Neural crest cell (in vitro differentiated cells): ENCODE data around the gene KLHL11. TPM values are rescaled to one million over a fixed set of nuclear protein-coding genes. Genes with fewer than 3 reads are reported as not detected.
A peak's percentile ranks its signal among the peaks of the same experiment; 100 is the strongest.

ENCODE experiments used
- DNase-seq: peaks from one replicate; pipeline ENCODE4 v3.0.0; 2021; ENCODE audit warnings: low read depth, mixed read lengths, low spot score
- H3K27ac Mint-ChIP-seq: one replicate; pipeline ENCODE4 v1.8.0; 2021; ENCODE audit warnings: mild to moderate bottlenecking, mixed read lengths; ENCODE audit not compliant: unreplicated experiment
- H3K27me3 Mint-ChIP-seq: 2 replicates; pipeline ENCODE4 v1.8.0; 2021; ENCODE audit warnings: low read depth, mild to moderate bottlenecking, mixed read lengths
- H3K36me3 Mint-ChIP-seq: 2 replicates; pipeline ENCODE4 v1.8.0; 2021; ENCODE audit warnings: low read depth, mild to moderate bottlenecking, mixed read lengths
- H3K4me1 Mint-ChIP-seq: 2 replicates; pipeline ENCODE4 v1.8.0; 2021; ENCODE audit warnings: mixed read lengths
- H3K4me3 Mint-ChIP-seq: one replicate; pipeline ENCODE4 v1.8.0; 2021; ENCODE audit warnings: mild to moderate bottlenecking, mixed read lengths
- H3K9me3 Mint-ChIP-seq: 2 replicates; pipeline ENCODE4 v1.8.0; 2021; ENCODE audit warnings: mixed read lengths
- total RNA-seq: library from RNA; stranded (reverse); gene quantifications from 2 replicates; pipeline ENCODE4 v1.2.1, GENCODE V29; 2021
- TF ChIP-seq, protein P1 (sequence below): fragments of 200-600 bp; sonication (generic); conservative IDR thresholded peaks from 2 replicates; pipeline ENCODE4 v1.5.0; 2021; ENCODE audit warnings: antibody characterized with exemption, mild to moderate bottlenecking

The KLHL11 gene
- total RNA-seq, 1 donor from 2014 or later: 20.4 TPM

DNA sequence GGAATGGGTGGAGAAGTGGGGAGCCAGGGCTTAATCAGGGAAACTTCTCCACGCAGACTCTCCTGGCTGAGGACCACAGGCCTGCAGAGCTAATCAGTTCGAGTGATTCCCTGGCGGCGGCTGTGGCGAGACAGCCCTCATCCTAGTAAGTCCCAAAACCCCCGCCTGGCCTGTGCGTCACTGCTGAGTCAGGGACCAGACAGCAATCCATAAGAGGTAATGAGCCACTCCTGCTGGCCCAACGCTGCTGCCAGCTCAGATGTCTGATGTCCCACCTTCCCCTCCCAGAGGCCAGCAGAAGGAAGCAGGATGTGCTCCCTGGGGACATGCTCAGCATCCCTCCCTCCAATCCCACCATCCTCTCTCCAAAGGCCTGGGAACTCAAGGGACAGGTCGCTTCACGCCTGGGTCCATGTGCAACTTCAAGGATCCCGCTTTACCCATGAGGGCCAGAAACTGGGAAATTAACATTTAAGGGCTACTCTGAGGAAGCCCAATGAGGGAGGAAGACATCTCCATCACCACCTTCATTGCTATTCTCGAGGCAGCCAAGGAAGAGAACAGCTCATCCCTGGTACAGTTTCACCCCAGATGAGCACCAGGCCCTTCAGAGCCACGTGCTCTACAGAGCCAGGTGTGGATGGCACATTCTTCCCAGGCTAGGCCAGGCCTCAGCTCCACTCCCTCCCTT, 45.6 kb upstream of the KLHL11 start:
- Mint-ChIP-seq H3K27ac (no peak overlapping the region), H3K9me3 (no peaks in the 10 kb centered on the region), H3K4me1 (peaks cover 34% of the 10 kb centered on the region), H3K27me3 (no peaks in the 10 kb centered on the region), H3K4me3 (peak overlapping the region; percentile 7), H3K36me3 (peaks cover 12% of the 10 kb centered on the region)
- no peak for DNase-seq
- TF ChIP-seq, protein P1, sequence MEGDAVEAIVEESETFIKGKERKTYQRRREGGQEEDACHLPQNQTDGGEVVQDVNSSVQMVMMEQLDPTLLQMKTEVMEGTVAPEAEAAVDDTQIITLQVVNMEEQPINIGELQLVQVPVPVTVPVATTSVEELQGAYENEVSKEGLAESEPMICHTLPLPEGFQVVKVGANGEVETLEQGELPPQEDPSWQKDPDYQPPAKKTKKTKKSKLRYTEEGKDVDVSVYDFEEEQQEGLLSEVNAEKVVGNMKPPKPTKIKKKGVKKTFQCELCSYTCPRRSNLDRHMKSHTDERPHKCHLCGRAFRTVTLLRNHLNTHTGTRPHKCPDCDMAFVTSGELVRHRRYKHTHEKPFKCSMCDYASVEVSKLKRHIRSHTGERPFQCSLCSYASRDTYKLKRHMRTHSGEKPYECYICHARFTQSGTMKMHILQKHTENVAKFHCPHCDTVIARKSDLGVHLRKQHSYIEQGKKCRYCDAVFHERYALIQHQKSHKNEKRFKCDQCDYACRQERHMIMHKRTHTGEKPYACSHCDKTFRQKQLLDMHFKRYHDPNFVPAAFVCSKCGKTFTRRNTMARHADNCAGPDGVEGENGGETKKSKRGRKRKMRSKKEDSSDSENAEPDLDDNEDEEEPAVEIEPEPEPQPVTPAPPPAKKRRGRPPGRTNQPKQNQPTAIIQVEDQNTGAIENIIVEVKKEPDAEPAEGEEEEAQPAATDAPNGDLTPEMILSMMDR: no peak

DNA sequence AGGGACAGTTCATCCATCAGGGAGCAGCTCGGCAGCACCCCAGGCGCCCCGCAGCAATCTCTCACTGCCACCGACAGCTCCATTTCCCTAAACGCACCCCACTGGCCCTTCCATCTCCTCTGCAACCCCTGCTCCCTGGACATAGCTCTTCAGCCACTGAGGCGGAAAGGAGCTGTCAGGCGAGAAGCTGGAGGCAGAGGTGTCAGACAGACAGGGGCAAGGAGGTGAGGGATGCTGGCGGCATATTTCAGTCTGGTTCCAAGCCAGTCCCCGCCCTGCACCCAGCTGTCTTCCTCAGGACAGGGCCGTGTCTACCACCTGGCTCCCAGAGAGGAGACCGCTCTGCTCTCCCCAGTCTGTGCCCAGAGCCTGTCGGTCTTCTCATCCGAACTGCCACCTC, 43.9 kb upstream of the KLHL11 start:
- no peaks in the 10 kb centered on the region for H3K9me3 Mint-ChIP-seq
- H3K27me3 Mint-ChIP-seq: no peaks in the 10 kb centered on the region
- H3K4me1 Mint-ChIP-seq: peaks cover 18% of the 10 kb centered on the region
- TF ChIP-seq, protein P1: no peak
- no peak for DNase-seq
- no peak overlapping the region for H3K27ac Mint-ChIP-seq
- peaks cover 17% of the 10 kb centered on the region for H3K36me3 Mint-ChIP-seq
- H3K4me3 Mint-ChIP-seq: no peak overlapping the region

DNA sequence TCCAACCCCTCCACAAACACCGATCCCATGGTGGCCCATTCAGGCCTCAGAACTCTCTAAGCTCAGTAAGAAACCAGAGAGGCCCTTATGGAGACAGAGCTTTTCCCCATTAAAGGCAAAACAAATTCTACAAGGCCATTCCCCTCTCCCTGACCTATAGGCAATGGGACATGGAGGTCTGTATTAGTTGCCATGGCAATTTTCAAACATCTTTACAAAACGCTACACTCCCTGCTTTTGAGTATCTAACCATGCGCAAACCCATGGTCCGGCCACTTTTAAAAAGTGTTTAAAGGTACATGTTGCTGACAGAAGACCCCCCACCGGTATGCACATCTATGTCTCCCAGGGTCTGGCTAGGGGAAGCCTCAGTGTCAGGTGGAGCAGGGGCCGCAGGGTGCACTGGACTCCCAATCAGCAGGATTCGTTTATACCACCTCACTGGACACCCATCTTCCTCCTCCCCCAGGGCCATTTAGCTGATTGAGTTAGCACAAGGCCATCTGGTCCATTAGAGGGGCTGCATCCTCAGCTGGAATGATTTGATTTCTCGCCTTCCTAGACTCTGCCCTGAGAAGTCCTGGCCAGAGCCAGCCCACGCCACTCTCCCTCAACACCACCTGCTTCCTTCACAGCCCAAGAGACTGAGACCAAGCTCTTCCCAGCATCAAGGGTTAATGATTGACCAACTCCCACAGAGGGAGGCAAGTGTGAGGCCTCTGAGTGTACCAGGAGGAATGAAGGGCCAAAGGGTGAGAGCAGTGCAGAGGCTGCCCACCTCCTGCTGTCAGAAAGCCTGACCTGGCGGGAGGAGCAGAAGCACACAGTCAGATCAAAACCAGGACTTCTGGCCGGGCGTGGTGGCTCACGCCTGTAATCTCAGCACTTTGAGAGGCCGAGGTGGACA, 42.7 kb upstream of the KLHL11 start:
- no peak for DNase-seq
- TF ChIP-seq, protein P1: no peak
- Mint-ChIP-seq H3K36me3 (peaks cover 19% of the 10 kb centered on the region), H3K4me1 (peaks cover 7% of the 10 kb centered on the region), H3K9me3 (no peaks in the 10 kb centered on the region), H3K27me3 (no peaks in the 10 kb centered on the region), H3K27ac (peak overlapping the region; percentile 84), H3K4me3 (peak overlapping the region; percentile 13)

DNA sequence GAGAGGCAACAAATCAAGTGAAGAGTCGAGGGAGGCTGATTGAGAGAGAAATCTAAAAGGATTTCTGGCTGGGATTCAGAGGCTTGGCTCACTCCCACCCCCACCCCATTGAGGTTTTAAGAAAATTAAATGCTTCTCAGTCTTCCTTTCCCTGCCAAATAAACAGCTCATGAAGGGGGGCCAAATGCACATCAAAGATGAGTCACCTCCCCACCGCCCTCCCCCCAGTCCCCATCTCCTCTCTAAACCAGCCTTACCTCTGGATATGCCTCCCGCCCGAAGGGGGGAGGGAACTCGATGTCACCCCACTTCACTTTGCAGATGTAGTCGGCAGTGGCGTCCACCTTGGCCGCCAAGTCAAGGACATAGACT, 41.9 kb upstream of the KLHL11 start:
- DNase-seq: no peak
- Mint-ChIP-seq H3K36me3 (peaks cover 12% of the 10 kb centered on the region), H3K27ac (peak overlapping the region; percentile 84), H3K4me1 (no peaks in the 10 kb centered on the region), H3K4me3 (no peak overlapping the region), H3K9me3 (no peaks in the 10 kb centered on the region), H3K27me3 (no peaks in the 10 kb centered on the region)
- TF ChIP-seq, protein P1: no peak

DNA sequence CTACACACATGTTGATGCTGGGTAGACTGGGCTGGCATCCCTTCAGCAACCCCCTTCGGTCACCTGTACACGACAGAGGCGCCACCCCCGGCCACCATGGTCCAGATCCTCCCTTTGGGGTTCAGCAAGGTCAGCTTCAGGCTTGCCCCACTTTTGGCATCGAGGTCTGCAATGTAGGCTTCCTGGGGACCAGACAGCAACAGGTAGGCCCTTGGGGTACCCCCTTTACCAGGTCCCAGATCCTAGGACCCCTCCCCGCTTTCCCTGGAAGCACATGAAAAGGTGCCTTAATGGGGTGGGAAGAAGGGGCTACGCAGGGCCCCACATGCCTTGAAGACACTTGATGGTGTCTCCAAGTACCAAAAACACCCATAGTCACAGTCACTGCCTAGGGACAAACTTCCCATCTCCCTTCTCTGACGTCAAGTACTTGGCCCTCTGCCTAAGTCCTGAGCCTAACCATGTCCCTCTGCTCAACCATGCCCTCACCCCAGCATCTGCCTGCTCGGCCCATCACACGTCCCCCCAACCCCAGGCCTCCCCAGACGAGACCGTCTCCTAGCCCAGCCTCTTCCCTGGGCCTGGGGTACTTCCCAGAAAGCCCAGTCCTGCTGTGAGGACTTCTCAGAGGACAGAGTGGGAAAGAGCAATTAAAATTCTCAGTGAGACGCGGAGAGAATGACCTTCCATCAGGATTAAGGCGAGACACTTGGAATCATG, 41.4 kb upstream of the KLHL11 start:
- no peak for DNase-seq
- H3K4me1 Mint-ChIP-seq: no peaks in the 10 kb centered on the region
- TF ChIP-seq, protein P1: no peak
- H3K36me3 Mint-ChIP-seq: peaks cover 15% of the 10 kb centered on the region
- H3K27ac Mint-ChIP-seq: peak overlapping the region; percentile 62
- H3K27me3 Mint-ChIP-seq: no peaks in the 10 kb centered on the region
- no peak overlapping the region for H3K4me3 Mint-ChIP-seq
- H3K9me3 Mint-ChIP-seq: no peaks in the 10 kb centered on the region
